MM.1S (cell line): ENCODE measurements around the gene C4orf51.

Experiments used
- DNase-seq: peaks from one replicate; pipeline ENCODE4 v3.0.0-alpha.2; 2015
- H2AFZ ChIP-seq: fragments of 300-600 bp; sonication (generic); 2 replicates; pipeline ENCODE4 v1.6.0; 2016; ENCODE audit warnings: antibody characterized with exemption, low read length
- H3F3A ChIP-seq: fragments of 300-600 bp; sonication (generic); 2 replicates; pipeline ENCODE4 v1.6.1; 2016; ENCODE audit warnings: mild to moderate bottlenecking, antibody characterized with exemption, low read length, moderate library complexity, mixed read lengths; ENCODE audit not compliant: insufficient read depth
- H3K27ac ChIP-seq: fragments of 300-600 bp; sonication (generic); 2 replicates; pipeline ENCODE4 v1.5.1; 2016; ENCODE audit warnings: mild to moderate bottlenecking, low read length
- H3K27me3 ChIP-seq: fragments of 300-600 bp; sonication (generic); replicated peaks from 2 replicates; pipeline ENCODE4 v1.6.0; 2016; ENCODE audit warnings: low read length; ENCODE audit not compliant: insufficient read depth
- H3K36me3 ChIP-seq: fragments of 300-600 bp; sonication (generic); replicated peaks from 2 replicates; pipeline ENCODE4 v1.6.1; 2016; ENCODE audit warnings: mild to moderate bottlenecking, low read length, mixed read lengths; ENCODE audit not compliant: insufficient read depth
- H3K4me1 ChIP-seq: fragments of 300-600 bp; sonication (generic); 2 replicates; pipeline ENCODE4 v1.6.1; 2016; ENCODE audit warnings: low read length, mixed read lengths
- H3K4me2 ChIP-seq: fragments of 300-600 bp; sonication (generic); 2 replicates; pipeline ENCODE4 v1.6.0; 2016; ENCODE audit warnings: low read depth, low read length
- H3K4me3 ChIP-seq: fragments of 300-600 bp; sonication (generic); 2 replicates; pipeline ENCODE4 v1.5.1; 2016; ENCODE audit warnings: low read length, mixed read lengths
- H3K79me2 ChIP-seq: fragments of 300-600 bp; sonication (generic); 2 replicates; pipeline ENCODE4 v1.6.1; 2016; ENCODE audit warnings: mixed run types, low read length, mixed read lengths
- H3K9ac ChIP-seq: fragments of 300-600 bp; sonication (generic); 2 replicates; pipeline ENCODE4 v1.6.1; 2016; ENCODE audit warnings: low read length, mixed read lengths
- H3K9me2 ChIP-seq: fragments of 300-600 bp; sonication (generic); replicated peaks from 2 replicates; pipeline ENCODE4 v1.6.1; 2016; ENCODE audit warnings: mild to moderate bottlenecking, low read length, mixed read lengths; ENCODE audit not compliant: insufficient read depth
- H3K9me3 ChIP-seq: fragments of 300-600 bp; sonication (generic); replicated peaks from 2 replicates; pipeline ENCODE4 v1.6.1; 2016; ENCODE audit warnings: mild to moderate bottlenecking, low read length, mixed read lengths; ENCODE audit not compliant: insufficient read depth
- H4K20me1 ChIP-seq: fragments of 300-600 bp; sonication (generic); 2 replicates; pipeline ENCODE4 v1.6.1; 2016; ENCODE audit warnings: mild to moderate bottlenecking, low read length, moderate library complexity, mixed read lengths; ENCODE audit not compliant: insufficient read depth
- CTCF ChIP-seq: fragments of 300-600 bp; sonication (generic); IDR thresholded peaks from 2 replicates; pipeline ENCODE4 v1.5.1; 2016; ENCODE audit warnings: antibody characterized with exemption, low read length, mixed read lengths
- EZH2 ChIP-seq: fragments of 300-600 bp; sonication (generic); optimal IDR thresholded peaks from 2 replicates; pipeline ENCODE3; 2017; ENCODE audit warnings: low read depth, mild to moderate bottlenecking, antibody characterized with exemption, low read length, mixed read lengths
- EZH2phosphoT487 ChIP-seq: fragments of 300-600 bp; sonication (generic); IDR thresholded peaks from 2 replicates; pipeline ENCODE4 v1.6.1; 2018; ENCODE audit warnings: antibody characterized with exemption, low read length

Gene C4orf51

GRCh38 chr4:145694929-145695328 is 15.0 kb downstream of the C4orf51 start:
- Histone ChIP-seq H3K4me2 (no peak overlapping the region), H3K4me1 (no peaks in the 10 kb centered on the region), H3K27ac (no peak overlapping the region), H3K79me2 (no peaks in the 10 kb centered on the region), H2AFZ (no peak overlapping the region), H3K9me2 (no peaks in the 10 kb centered on the region), H4K20me1 (no peaks in the 10 kb centered on the region), H3F3A (no peaks in the 10 kb centered on the region), H3K4me3 (no peak overlapping the region), H3K9me3 (no peaks in the 10 kb centered on the region), H3K36me3 (no peaks in the 10 kb centered on the region), H3K27me3 (no peaks in the 10 kb centered on the region), H3K9ac (no peak overlapping the region)
- no peak for DNase-seq
- TF ChIP-seq EZH2 (no peak), CTCF (no peak), EZH2phosphoT487 (no peak)

GRCh38 chr4:145697332-145697731 is 17.4 kb downstream of the C4orf51 start:
- no peaks in the 10 kb centered on the region for H3K9me3 ChIP-seq
- H3K4me1 ChIP-seq: no peaks in the 10 kb centered on the region

GRCh38 chr4:145698507-145698906 is 18.6 kb downstream of the C4orf51 start:
- H3K9ac ChIP-seq: no peak overlapping the region
- H3K36me3 ChIP-seq: no peaks in the 10 kb centered on the region
- no peak overlapping the region for H3K27ac ChIP-seq
- no peaks in the 10 kb centered on the region for H3K79me2 ChIP-seq
- H3K27me3 ChIP-seq: no peaks in the 10 kb centered on the region
- no peaks in the 10 kb centered on the region for H3K9me3 ChIP-seq
- TF ChIP-seq EZH2 (no peak), CTCF (no peak), EZH2phosphoT487 (no peak)
- H3K9me2 ChIP-seq: no peaks in the 10 kb centered on the region
- no peak overlapping the region for H3K4me3 ChIP-seq
- H2AFZ ChIP-seq: no peak overlapping the region
- DNase-seq: no peak
- H3K4me1 ChIP-seq: no peaks in the 10 kb centered on the region
- H4K20me1 ChIP-seq: no peaks in the 10 kb centered on the region
- no peak overlapping the region for H3K4me2 ChIP-seq
- H3F3A ChIP-seq: no peaks in the 10 kb centered on the region

More at GRCh38 chr4:145697332-145697731, 17.4 kb downstream of the C4orf51 start:
- Histone ChIP-seq H3K27me3 (no peaks in the 10 kb centered on the region), H3F3A (no peaks in the 10 kb centered on the region), H3K4me2 (no peak overlapping the region), H4K20me1 (no peaks in the 10 kb centered on the region), H3K9ac (no peak overlapping the region), H3K9me2 (no peaks in the 10 kb centered on the region), H3K79me2 (no peaks in the 10 kb centered on the region), H3K36me3 (no peaks in the 10 kb centered on the region), H3K27ac (no peak overlapping the region), H3K4me3 (no peak overlapping the region), H2AFZ (no peak overlapping the region)
- DNase-seq: no peak
- no peak for TF ChIP-seq EZH2
- no peak for TF ChIP-seq EZH2phosphoT487
- TF ChIP-seq CTCF: no peak
